ENCODE results near the gene SLC9A2.

SLC9A2 gene

GRCh38 chr2:102696463-102696862 is 77.1 kb downstream of the SLC9A2 start:
- no peak for TF ChIP-seq CTCF (IDR thresholded peaks at IDR 0.05; ENCODE audit: borderline replicate concordance, control extremely low read depth, extremely low read depth, insufficient read depth, missing control alignments)
- in situ Hi-C loops (cut with MboI; ENCODE audit: low sequenced_read_pairs, unreplicated experiment), result no loop called here
- no peak for DNase-seq (ENCODE audit: low spot score)

- DNase-seq (ENCODE audit: low spot score), result no peak
- in situ Hi-C loops (cut with MboI; ENCODE audit: low sequenced_read_pairs, unreplicated experiment), result no loop called here
- TF ChIP-seq CTCF (IDR thresholded peaks at IDR 0.05; ENCODE audit: borderline replicate concordance, control extremely low read depth, extremely low read depth, insufficient read depth, missing control alignments), result no peak
These were observed 79.2 kb downstream of the SLC9A2 start for GRCh38 chr2:102698369-102699111.

- in situ Hi-C loops (cut with MboI; ENCODE audit: low sequenced_read_pairs, unreplicated experiment), result no loop called here
- TF ChIP-seq CTCF (IDR thresholded peaks at IDR 0.05; ENCODE audit: borderline replicate concordance, control extremely low read depth, extremely low read depth, insufficient read depth, missing control alignments), result no peak
- no peak for DNase-seq (ENCODE audit: low spot score)
These were observed 84.0 kb downstream of the SLC9A2 start for GRCh38 chr2:102703305-102703704.

GRCh38 chr2:102703748-102704147 is 84.4 kb downstream of the SLC9A2 start:
- TF ChIP-seq CTCF (IDR thresholded peaks at IDR 0.05; ENCODE audit: borderline replicate concordance, control extremely low read depth, extremely low read depth, insufficient read depth, missing control alignments), result peak; percentile 23
- in situ Hi-C loops (cut with MboI; ENCODE audit: low sequenced_read_pairs, unreplicated experiment), result no loop called here
- DNase-seq (ENCODE audit: low spot score), result peak; percentile 39

GRCh38 chr2:102704531-102704930 is 85.2 kb downstream of the SLC9A2 start:
- no peak for DNase-seq (ENCODE audit: low spot score)
- no peak for TF ChIP-seq CTCF (IDR thresholded peaks at IDR 0.05; ENCODE audit: borderline replicate concordance, control extremely low read depth, extremely low read depth, insufficient read depth, missing control alignments)
- in situ Hi-C loops (cut with MboI; ENCODE audit: low sequenced_read_pairs, unreplicated experiment), result no loop called here

- TF ChIP-seq CTCF (IDR thresholded peaks at IDR 0.05; ENCODE audit: borderline replicate concordance, control extremely low read depth, extremely low read depth, insufficient read depth, missing control alignments), result no peak
- no peak for DNase-seq (ENCODE audit: low spot score)
- in situ Hi-C loops (cut with MboI; ENCODE audit: low sequenced_read_pairs, unreplicated experiment), result no loop called here
These were observed 88.7 kb downstream of the SLC9A2 start for GRCh38 chr2:102707796-102708695.
